Measurements from ENCODE around the gene IL5.
"Not testable (repeated sequence)": the region's sequence is repeated elsewhere in the genome, so short reads cannot be mapped to it uniquely, and the experiment has no call there.

Gene IL5

GRCh38 chr5:132543472-132544201, at the start of gene IL5:
TSS of gene IL5 (minus strand) at chr5:132543522. CDS start at chr5:132543478, 44 bp downstream.
- no peak for DNase-seq

DNA sequence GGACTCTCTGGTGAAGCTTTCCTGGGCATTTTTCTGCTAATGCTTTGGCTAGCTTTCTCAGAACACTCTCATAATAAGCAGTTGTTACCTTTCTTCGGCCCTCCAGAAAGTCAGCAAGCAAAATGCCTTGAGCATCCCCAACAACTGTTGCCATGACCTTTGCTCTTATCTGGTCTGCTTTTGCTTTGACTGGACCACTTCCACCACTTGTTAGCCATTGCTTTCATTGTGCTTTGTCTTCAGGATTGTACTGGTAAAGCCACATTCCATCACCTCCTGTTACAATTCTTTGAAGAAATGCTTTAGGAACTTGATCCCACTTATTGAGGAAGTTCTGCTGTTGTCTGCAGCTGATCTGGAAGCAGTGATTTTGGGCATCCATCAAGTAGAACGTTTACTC, 49.2 kb upstream of the IL5 start:
- DNase-seq, result no peak

DNA sequence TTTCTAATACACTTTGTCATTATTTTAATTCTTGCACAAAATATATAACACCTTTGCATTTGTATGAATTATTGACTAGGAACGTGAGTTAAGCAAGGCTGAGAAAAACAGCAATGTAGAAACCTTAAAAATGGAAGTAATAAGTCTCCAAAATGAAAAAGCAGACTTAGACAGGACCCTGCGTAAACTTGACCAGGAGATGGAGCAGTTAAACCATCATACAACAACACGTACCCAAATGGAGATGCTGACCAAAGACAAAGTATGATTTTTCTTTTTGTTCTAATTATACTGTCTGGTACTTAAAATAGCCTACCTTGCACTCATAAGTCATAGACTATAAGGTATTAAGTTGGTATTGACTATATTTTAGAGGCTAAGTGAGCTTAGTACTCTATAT, 47.8 kb upstream of the IL5 start:
- no peak for DNase-seq

DNA sequence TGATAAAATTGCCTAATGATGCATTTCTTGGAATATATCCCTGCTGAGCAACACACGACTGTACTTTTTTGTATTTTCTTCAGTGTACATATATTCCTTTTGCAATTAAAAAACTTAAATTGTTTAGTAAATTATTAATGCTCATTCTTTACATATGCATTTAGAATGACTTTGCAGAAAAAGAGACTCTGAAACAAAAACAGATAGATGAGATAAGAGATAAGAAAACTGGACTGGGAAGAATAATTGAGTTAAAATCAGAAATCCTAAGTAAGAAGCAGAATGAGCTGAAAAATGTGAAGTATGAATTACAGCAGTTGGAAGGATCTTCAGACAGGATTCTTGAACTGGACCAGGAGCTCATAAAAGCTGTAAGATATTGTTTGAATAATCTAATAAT, 46.1 kb upstream of the IL5 start:
- no peak for DNase-seq

DNA sequence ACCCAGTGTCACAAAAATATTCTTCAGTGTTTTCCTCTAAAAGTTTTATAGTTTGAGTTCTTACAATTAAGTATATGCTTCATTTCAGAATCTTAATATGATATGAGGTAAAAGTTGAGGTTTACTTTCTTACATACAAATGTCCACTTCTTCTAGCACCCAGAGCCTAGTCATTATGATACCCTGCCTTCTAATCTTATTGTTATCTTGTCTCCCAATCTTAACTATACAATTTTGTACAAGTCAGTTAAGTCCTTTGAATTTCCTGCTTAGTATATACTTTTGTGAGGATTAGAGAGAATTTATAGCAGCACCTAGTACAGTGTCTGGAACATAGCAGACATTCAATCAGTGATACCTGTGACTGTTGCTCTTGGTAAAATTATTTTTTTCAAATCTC, 42.7 kb upstream of the IL5 start:
- DNase-seq, result no peak

DNA sequence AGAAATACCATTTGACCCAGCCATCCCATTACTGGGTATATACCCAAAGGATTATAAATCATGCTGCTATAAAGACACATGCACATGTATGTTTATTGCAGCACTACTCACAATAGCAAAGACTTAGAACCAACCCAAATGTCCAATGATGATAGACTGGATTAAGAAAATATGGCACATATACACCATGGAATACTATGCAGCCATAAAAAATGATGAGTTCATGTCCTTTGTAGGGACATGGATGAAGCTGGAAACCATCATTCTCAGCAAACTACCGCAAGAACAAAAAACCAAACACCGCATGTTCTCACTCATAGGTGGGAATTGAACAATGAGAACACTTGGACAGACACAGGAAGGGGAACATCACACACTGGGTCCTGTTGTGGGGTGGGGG, 41.2 kb upstream of the IL5 start:
- not testable (repeated sequence) for DNase-seq

DNA sequence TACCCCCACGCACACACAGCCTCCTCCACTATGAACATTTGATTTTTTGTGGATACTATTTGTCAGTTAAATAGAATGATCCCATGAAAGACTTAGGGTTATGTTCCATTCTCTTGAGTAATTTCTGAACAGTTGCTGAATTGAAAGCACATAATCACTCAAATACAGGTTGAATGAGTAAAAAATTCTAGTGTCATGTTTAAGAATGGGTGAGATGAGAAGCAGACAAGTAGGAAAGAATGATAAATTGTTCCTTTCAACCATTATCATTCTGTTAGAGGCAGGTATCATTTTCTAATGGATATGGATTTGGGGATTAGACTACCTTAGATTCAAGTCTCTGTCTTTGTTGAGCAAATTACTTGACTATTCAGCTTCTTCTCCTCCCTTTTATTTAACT, 32.8 kb upstream of the IL5 start:
- DNase-seq, result no peak

- DNase-seq, result no peak
Observed at GRCh38 chr5:132566657-132567056, 23.3 kb upstream of the IL5 start.

DNA sequence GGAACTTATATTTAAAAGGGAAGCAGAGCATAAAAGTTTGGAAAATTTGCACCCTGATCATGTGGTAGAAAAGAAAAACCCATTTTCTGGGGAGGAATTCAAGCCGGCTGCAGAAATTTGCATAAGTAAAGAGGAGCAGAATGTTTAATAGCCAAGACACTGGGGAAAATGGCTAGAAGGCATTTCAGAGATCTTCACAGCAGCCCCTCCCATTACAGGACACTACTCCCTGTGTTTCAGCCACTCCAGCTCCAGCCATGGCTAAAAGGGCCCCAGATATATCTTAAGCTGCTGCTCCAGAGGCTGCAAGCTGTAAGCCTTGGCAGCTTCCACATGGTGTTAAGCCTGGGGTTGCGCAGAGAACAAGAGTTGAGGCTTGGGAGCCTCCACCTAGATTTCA, 21.2 kb upstream of the IL5 start:
- DNase-seq, result not testable (repeated sequence)

DNA sequence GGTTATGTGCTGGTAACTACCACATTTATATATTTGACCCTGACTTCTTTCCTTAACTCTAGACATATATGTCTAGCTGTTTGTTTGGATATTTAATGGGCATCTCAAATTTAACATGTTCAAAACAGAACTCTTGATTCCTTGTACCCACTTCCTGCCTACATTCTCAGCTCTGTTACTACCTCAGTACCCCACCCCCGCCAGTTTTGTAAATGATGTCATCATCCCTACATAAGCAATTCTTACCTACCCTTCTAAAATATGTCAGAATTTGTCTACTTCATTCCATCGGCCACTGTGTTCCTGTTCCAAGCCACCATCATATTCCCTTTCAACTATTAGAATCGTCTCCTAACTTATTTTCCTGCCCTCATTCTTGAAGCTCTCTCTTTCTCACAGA, 18.3 kb upstream of the IL5 start:
- no peak for DNase-seq

GRCh38 chr5:132559383-132560060, 16.2 kb upstream of the IL5 start:
- no peak for DNase-seq

- DNase-seq, result no peak
Observed at GRCh38 chr5:132557478-132558172, 14.3 kb upstream of the IL5 start.

DNA sequence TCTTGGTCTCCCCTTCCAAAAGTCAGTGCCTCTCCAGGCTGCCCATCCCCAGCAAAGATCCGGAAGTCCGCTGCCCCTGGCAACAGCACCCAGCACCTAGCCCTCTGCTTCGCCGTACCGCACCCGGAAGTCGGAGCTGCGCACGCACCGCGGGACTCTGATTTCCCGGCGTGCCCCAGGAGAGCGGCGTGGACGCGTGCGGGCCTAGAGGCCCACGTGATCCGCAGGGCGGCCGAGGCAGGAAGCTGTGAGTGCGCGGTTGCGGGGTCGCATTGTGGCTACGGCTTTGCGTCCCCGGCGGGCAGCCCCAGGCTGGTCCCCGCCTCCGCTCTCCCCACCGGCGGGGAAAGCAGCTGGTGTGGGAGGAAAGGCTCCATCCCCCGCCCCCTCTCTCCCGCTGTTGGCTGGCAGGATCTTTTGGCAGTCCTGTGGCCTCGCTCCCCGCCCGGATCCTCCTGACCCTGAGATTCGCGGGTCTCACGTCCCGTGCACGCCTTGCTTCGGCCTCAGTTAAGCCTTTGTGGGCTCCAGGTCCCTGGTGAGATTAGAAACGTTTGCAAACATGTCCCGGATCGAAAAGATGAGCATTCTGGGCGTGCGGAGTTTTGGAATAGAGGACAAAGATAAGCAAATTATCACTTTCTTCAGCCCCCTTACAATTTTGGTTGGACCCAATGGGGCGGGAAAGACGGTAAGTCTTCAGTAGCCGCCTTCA, 13.6 kb upstream of the IL5 start, which contains the start of gene RAD50:
RAD50 (plus strand) TSS at position 215 of the 715 bp plus-strand sequence; CDS start at position 563, 348 bp downstream.
- peak; percentile 50 for DNase-seq

- DNase-seq, result no peak
Observed at GRCh38 chr5:132556153-132556762, 12.9 kb upstream of the IL5 start.

- no peak for DNase-seq
Observed at GRCh38 chr5:132549576-132549975, 6.3 kb upstream of the IL5 start.

DNA sequence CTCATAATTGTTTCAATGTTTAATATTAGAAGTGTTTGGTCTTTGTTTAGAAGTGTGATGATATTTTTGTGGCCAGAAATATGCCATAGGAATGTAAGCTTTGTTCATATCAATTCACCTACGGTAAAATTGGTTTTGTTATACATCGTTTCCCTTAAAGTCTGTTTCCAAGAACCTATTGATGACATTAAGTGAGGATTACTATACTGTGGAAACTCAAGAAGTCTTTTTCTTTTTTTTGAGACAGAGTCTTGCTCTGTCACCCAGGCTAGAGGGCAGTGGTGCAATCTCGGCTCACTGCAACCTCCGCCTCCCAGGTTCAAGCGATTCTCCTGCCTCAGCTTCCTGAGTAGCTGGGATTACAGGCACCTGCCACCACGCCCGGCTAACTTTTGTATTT, 5.5 kb upstream of the IL5 start:
- not testable (repeated sequence) for DNase-seq

DNA sequence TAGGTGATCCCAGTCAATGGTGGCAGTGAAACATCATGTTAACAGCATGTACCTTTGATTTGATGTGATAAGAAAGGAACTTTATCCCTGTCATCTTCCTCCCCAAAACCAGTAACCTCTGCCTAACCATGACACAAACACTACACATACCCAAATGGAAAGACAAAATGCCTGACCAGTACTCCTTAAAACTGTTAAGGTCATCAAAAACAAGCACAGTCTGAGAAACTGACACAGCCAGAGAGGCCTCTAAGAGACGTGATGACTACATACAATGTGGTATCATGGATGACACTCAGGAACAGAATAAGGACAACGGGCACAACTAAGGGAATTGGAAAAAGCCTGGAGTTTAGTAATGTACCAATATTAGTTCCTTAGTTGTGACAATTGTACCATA, 3.9 kb upstream of the IL5 start:
- no peak for DNase-seq

DNA sequence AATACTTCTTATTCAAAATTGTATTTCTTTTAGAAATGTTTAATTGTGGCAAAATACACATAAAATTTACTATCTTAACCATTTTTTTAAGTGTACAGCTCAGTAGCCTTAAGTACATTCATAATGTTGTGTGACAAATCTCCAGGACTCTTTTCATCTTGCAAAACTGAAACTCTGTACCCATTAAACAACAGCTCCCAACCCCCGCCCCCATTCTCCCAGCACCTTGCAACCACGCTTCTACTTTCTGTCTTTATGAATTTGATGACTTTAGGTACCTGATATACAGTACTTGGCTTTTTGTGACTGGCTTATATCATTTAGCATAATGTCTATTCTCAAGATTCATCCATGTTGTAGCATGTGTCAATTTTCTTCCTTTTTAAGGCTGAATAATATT, 2.8 kb upstream of the IL5 start:
- DNase-seq, result no peak

- DNase-seq, result no peak
Observed at GRCh38 chr5:132540764-132541163, 2.6 kb downstream of the IL5 start.

GRCh38 chr5:132540149-132540548, 3.2 kb downstream of the IL5 start:
- no peak for DNase-seq

GRCh38 chr5:132539716-132540115, 3.6 kb downstream of the IL5 start:
- no peak for DNase-seq

- no peak for DNase-seq
Observed at GRCh38 chr5:132530946-132531345, 12.4 kb downstream of the IL5 start.

Measured in NCI-H2081 treated with DMSO at 0.1 percent for 48 hours (cell line).